HK-2 (cell line): ENCODE data around the gene SLC6A12.
"Not testable (repeated sequence)": the region's sequence is repeated elsewhere in the genome, so short reads cannot be mapped to it uniquely, and the experiment has no call there.

ENCODE experiments used
- DNase-seq: peaks from one replicate; pipeline ENCODE4 v3.0.0-alpha.2; 2018; ENCODE audit not compliant: unreplicated experiment

Gene SLC6A12

DNA sequence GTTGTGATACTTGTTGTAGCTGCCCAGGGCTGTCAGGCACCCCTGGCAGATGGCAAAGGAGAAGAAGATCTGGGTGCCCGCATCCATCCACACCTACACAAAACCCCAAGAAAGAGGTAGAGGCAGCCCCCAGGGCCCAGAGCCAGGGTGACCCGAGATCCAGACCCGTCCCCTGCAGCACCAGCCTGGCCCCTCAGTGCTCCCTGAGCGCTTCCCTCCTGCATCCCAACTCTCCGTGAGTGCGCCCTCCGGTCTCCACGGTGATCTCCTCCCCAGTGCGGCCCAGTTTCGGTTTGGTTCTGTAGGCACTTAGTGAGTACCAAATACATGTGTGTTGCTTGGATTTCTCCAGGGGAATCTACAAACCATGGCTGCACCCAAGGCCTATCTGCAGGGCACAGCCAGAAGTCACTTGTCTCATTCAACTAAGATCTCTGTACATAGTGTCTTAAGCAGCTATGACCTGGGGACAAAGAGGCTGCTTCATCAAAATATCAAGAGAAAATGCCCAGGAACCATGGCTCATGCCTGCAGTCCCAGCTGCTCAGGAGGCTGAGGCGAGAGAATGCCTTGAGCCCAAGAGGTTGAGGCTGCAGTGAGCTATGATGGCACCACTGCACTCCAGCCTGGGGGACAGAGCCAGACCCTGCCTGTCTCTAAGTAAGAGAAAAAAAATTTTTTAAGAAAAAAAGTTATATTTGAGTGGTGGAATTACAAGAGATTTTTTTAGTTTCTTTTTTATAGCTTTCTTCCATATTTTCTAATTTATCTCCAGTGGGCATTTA, 15.9 kb downstream of the SLC6A12 start:
- no peak for DNase-seq

DNA sequence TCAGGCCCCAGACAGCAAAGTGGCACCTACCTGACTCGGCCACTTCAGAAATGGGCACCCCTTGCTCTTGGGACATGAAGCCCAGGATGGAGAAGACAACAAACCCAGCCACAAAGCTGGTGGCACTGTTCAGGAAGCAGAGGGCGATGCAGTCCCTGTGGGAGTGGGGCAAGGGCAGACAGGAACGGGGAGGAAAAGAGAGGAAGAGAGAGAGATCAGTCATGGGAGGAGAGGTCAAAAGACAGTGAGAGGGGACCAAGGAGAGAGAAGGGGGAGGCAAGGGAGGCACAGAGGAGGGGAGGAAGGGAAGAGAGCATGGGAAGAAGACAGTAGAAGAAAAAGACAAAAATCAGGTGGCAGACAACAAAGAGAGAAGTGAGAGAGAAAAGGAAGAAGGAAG, 16.6 kb downstream of the SLC6A12 start:
- DNase-seq: no peak

DNA sequence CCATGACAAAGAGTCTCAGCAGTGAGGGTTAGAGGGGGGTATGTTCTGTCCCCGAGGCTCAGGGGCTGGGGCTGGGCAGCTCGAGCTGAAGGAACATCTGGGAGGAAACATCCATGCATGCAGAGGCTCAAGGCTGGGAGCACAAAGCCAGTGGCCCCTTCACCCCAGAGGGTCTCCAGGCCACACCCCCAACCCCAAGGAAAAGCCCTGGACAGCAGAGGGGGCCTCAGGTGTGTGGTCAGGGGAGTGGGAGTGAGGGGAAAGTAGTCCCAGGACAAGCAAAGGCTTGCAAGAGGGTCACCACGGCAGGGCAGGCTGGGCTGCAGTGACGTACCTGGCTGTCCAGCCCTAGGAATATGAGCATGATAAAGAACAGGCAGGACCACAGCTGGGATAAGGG, 17.5 kb downstream of the SLC6A12 start:
- no peak for DNase-seq

DNA sequence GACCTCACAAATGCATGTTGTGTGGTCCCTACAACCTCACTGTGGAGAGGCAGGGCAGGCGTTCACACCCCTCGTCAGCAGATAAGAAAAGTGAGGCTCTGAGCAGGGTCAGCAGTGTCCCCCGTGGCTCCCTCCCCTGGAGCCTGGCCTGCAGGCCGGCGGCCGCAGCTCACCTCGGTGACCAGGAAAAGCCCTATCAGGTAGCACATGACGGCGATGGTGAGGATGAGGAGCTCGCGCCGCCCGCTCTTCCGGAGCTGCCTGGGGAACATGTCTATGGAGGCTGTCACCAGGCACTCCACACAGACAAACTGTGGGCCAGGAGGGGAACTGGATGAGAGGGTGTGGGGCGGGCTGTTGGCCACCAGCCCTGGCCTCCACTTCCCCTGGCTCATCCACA, 18.0 kb downstream of the SLC6A12 start:
- no peak for DNase-seq

DNA sequence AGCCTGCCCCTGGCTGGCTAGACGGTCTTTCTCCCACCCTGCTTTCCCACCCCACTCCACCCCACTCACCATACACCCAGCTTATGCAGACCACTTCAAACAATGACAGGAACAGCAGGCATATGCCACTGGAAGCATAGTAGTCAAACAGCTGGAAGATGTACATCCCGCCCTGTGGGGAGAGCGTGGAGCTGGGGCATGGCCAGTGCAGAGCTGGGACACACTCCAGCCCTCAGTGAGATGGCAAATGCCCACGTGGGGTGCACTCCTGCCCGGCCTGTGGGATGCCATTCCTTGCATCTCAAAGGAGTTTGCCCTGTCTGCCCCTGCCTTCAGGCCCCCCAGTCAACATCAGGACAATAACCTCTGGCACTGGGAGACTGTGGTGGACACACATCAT, 18.8 kb downstream of the SLC6A12 start:
- no peak for DNase-seq

DNA sequence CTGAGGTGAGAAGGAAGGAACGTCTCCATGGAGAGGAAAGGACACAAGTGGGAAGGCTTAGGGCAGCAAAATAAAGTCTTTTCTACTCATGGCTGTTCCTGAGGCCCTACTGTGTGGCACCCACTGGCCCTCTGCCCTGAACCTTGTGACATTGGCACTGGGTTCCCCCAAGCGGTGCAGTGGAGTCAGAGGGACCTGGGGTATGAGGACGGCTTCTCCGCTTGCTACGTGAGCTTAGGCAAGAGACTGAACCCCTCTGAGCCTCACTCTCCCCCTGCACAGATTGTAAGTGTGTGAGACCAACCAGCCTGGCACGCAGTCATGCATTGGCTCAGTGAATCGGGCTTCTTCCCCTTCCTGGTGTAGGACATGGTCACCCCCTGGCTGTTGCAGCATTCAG, 19.7 kb downstream of the SLC6A12 start:
- DNase-seq: no peak

DNA sequence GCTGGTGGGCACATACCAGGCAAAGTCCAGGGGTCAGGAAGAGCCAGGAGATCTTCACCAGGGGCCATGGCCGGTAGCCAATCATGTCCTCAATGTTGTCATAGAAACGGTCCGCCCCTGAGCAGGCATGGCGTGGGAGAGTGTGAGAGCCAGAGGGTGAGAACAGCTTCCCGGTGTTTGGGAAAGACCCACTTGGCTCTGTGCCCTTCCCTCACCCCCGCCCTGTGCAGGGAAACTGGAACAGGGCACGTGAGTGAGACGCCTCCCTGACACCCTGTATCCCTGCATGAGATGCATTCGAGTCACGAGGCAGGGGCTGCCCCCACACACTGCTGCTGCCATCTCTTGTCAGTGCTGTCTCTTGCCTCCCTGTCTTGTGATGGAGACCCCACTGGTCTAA, 20.7 kb downstream of the SLC6A12 start:
- DNase-seq: no peak

DNA sequence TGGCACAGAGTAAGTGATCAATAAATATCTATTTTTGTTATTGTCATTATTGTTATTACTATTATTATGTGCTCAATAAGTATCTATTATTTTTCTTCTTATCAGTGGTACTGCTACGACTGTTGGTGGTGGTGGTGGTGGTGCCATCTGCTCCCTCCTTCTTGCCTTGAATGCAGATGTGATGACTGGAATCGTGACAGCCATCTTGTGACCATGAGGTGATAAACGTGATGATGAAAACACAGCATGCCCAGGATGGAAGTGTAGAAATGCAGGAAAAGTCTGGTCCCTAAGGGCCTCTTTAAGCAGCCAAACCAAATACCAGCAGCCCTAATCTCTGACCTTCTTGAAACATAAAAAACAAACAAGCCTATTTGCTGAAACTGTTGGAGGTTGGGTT, 22.4 kb downstream of the SLC6A12 start:
- no peak for DNase-seq

DNA sequence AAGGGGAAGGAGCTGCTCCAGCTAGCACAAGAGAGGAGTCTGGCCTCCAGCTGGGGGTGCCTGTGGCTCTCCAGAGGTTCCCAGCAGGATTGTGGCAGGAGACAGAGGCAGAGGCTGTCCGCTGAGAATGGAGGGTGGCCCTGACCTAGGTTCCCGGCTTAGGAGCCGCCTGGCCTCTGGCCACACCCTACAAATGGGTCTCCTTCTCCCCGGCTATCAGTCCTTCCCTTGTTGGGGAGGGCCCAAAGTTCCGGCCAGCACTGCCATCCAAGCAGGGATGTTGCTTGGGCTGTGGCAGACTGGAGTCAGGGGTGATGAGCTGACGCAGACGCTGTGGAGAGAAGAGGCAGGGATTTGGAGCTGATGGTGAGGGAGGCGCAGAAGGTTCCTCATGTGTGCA, 23.1 kb downstream of the SLC6A12 start:
- DNase-seq: no peak

DNA sequence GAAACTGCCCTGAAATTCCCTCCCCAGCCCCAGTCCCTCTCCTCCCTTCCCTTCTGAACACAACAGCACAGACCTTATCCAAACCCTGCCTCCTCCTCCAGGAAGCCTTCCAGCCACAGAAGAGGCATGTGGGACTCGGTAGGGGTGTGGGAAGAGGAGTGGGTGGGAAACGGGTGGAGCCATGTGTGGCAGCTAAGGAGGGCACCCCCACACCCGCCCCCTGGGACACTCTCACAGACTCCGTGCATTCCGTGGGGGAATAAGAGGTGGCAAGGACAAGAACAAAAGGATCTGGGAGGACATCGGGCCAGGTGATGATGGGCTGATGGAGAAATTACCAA, 24.4 kb downstream of the SLC6A12 start:
- no peak for DNase-seq

DNA sequence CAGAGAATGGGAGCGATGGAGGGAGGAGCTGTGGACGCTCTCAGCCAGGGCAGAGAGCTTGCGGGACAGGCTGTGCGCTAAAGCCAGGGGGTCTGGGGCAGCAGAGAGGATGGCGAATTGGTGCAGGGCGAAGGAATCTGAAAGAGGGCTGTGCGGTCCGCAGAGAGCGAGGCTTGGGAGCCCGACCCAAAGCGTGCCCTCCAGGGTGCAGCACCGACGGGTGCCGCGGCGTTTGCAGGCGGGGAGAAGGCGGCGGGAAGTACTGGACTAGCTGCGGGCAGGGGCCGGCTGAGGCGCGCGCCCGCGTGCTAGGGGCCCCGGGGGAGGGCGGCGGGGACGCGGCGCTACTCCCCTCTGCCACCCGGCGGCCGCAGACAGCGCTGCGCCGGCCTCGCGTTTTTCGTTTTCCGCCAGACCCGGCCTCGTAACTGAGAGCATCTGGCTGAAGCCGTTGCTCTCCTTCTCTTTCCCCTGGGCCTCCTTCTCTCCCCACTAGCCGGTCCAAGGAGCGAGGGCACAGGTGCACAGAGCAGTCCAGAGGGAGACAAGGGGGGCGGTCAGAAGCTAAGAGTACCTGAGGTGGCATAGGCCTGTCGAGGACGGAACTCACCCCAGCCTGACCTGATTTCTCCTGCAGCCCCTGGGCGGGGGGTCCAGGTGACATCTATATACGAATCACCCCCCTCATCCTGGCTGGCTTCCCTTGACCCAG, 24.9 kb downstream of the SLC6A12 start:
- DNase-seq: peak; percentile 47

DNA sequence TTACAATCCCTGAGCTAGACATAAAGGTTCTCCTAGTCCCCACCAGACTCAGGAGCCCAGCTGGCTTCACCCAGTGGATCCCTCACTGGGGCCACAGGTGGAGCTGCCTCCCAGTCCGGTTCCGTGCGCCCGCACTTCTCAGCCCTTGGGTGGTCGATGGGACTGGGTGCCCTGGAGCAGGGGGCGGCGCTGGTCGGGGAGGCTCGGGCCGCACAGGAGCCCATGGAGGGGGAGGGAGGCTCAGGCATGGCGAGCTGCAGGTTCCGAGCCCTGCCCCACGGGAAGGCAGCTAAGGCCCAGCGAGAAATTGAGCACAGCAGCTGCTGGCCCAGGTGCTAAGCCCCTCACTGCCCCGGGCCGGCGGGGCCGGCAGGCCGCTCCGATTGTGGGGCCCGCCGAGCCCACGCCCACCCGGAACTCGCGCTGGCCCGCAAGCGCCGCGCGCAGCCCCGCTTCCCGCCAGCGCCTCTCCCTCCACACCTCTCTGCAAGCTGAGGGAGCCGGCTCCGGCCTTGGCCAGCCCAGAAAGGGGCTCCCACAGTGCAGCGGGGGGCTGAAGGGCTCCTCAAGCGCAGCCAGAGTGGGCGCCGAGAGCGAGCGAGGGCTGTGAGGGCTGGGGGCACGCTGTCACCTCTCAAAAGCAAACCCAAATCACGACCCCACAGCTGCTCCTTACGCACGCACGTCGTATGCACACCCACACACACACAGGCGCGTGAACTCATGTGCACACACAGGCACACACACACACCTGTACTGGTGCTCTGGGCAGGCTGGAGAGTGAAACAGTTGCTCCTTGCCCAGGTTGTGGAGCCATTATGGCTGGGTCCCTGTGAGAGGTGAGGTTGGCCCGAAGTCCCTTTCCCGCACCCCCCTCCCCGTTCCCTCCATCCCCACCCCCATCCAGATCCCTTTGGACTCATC, 25.7 kb downstream of the SLC6A12 start:
- DNase-seq: not testable (repeated sequence)

DNA sequence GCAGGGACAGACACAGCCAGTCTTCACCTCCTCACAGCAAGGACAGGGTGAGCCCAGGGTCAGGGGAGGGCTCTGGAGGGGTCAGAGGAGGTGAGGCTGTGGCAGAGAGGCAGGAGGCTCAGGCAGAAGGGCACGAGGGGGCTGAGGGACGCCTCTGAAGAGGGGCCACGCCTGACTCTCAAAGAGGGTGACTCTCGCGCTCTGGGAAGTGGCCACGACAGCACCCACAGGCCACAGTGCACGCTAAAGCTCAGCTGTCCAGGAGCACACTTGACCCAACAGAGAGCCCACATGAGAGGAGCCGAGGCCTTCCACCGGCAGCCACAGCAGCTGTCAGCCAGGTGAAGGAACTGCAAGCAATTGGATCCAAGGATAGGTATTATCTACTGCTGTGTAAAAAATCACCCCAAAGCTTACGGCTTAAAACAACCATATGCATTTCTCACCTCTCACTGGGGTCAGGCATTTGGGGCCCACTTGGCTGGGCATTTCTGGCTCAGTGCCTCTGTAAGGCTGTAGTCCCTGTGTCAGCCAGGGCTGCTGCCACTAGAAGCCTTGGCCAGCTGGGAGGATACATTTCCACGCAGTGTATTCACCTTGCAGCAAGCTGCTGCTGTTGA, 27.8 kb downstream of the SLC6A12 start:
- DNase-seq: no peak

DNA sequence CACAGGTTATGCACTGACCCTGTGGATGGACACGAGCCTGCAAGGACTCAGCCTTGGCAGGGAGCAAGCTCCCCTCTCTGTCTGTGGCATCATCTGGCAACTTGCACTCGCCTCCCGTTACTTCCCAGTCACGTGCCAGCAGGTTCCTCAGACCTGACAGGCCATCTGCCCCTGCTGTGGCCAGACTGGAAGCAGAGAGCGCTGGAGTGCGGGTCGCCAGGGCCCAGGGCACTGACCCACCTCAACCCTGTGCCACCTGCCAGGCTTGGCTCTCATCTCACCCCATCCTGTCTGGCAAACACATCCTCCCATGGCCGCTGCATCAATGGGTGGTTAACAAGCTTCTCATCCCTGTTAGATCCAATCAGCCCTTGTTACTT, 28.4 kb downstream of the SLC6A12 start:
- no peak for DNase-seq

DNA sequence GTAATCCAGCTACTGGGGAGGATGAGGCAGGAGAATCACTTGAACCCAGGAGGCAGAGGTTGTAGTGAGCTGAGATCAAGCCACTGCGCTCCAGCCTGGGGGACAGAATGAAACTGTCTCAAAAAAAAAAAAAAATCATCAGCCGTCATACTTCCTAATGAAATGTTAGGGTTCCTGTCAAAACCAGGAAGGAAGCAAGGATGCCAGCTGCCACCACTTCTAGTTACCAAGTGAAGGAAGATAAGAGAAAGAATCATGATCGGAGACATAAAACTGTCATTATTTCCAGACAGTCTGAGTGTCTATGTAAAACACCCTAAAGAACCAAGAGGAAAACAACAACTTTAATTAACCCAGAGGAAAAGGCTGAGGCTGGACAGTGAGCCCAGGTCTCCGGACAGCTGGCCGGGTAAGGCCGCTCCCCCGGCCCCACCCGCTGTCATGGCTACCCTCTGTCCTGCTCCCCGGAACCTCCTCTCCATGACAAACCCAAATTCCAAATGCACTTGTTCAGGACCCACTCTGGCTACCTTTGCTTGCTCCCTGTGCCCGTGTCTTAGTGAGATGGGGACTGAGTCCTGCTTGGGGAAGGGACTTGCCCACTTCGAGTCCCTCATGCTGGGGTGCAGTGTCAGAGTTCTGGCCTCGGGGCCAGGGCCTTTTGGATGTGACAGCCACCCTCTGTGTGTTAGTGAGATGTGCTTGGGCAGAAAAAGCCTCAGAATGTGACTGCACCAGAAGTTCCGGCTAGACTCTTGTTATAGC, 29.0 kb downstream of the SLC6A12 start:
- DNase-seq: no peak

DNA sequence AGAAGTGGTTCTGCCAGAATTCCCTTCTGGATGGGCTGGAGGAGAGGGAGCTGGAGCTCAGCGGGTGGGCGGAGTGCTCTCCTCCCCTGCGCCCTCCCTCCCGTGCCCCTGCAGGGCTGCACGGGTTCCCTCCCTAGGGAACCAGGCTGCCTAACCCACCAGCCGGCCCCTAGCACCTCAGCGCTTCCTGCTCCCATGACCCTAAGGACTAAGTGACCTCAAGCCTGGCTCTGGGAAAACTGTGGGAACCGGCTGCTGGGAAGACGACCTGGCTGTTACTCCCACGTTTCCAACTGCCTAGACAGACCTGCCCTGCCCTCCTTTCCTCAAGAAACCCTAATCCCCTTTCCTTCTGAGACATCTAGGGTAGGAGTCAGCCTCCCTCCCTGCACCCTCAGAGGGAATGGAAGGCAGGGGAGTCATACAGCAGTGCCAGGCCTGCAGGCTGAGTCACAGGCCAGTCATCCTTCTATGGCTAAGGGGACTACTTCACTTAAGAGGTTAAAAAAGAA, 31.5 kb downstream of the SLC6A12 start:
- DNase-seq: peak; percentile 61

DNA sequence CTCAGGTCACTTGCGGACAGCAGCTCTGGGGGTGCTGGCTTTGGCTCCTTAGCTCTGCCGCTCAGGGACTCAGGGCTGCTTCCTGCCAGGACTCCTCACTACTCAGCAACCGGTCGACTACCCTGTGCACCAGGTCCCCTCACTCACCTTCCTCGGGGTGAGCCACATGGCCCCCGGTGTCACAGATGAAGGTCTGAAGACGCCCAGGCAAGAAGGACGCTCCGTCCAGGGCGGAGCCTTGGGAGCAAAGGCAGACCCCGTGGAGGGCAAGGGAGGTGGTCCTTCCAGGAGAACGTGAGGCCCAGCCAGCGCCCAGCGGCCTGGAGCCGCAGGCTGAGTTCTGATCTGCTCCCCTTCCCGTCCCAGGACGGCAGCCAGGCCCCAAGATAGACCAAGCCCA, 32.0 kb downstream of the SLC6A12 start:
- DNase-seq: no peak

DNA sequence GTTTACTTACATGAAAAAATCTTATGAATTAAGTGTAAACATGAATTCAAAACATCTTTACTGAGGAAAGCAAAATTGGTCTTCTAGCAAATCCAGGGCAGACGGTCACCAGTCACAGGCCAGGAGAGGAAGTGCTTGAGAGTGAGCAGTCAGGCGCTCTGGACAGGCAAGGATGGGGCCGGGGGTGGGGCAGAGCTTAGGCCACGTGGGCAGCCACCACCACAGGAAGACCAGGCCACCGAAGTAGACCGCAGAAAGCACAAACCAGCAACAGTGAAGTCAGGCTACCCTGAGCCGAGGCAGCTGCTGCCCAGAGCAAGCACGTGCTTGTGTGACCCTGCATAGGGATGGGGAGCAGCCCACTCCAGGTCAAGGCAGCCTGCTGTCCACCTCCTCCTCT, 33.5 kb downstream of the SLC6A12 start:
- DNase-seq: peak; percentile 84

DNA sequence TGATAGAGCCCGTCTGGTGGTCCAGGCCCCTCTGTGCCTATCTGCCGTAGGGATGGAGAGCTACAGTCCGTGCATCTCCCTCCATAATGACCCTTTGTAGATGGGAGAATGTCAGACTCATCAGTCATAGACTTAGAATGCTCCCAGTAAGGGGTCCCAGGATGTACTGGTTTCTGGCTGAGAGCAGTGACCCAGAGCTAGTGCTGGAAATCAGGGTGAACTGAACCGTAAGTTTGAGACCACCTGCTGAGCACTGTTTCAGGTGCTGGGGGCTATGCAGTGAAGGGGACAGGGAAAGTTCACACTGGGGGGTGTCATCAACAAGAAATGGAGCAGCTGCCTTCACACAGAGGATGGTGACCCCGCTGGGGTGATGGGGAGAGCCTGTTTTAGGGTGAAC, 34.1 kb downstream of the SLC6A12 start:
- no peak for DNase-seq

DNA sequence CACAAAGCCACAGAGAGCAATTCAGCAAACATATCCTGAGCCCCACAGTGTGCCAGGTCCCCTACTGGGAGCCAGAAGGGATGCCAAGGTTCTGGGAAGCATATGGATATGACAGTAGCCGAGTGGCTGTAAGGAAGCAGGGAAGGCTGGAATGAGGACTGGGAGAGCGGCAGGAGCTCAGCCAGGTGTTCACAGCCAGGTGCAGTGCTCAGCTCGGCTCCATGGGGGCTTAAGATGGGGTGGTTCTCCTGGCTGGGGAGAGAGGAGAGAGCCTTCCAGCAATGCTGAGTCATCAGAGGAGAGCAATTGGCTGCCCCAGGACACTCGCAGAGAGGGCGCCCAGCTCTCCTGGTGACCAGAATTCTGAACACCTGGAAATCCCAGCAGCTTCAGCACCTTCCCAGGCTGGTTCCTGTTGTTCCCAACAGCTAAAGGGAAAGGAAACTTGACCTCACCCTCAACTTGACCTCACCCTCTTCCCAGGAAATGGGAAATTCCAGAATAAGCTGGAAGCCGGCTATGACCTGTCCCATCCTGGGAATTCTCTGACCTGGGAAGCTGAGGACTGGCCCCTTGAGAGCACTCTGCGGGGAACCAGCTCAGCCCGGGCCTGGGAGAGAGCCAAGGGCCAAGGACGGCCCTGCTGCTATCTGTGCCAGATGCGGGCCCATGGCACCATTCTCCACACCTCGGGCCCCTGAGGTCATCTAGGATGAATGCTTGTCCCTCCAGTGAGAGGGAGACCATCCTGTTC, 34.6 kb downstream of the SLC6A12 start:
- no peak for DNase-seq

DNA sequence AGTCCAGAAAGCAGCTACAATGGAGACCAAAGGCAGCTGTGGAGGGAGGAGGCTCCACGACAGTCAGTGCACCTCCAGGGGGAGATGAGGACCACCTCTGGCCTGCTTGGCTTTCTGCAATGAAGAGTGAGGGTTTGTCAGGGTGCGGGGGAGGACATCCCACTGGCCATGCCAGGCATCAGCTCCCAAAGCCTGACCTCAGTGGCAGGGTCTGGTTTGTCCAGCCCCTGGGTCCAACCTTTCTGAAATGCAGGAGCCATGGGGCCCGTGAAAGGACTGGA, 35.2 kb downstream of the SLC6A12 start:
- DNase-seq: no peak
